ENCODE results near the gene SPG7. TPM values are rescaled to one million over a fixed set of nuclear protein-coding genes. Genes with fewer than 3 reads are reported as not detected.

Gene SPG7
- total RNA-seq, 6 experiments from 2014 or later, result 44.0 to 70.5 (median 57.0) TPM

DNA sequence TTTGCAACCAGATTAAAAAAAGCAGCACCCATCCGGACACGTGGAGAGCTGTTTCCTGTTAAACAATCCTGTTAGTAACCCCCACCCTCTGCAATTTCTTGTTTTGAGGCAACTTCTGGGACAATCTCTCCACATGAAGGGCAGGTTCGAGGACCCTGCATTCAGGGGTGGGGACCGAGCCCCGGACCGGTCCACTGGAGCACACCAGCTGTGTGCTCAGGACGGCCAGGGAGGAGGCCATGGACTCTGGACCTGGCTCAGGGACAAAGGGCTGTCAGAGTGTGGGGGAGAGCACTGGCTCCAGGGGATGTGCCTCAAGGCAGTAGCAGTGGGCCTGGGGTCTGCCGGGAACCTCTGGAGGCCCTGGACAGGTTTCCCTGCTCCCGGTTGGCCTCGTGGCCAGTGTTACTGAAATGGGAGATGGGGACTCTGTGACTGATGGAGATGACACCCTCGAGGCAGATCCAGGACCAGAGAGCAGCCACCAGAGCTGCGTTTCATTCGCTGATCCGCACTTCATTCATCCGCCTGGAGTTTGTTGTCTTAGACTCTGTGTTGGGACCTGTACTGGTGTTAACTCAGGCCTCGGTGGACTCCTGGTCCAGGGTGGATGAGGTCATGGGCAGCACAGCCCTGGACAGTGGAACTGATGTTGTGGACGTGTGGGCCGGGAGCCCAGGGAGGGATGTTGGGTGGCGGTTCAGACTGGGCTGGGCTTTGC is 64.4 kb downstream of the SPG7 start:
- H3K9me3 ChIP-seq, result no peaks in the 10 kb centered on the region
- DNase-seq (no peak), ATAC-seq (peak; percentile 42 to 64 (median 58))
- H3K27me3 ChIP-seq, result no peaks in the 10 kb centered on the region
- H3K4me1 ChIP-seq, result peaks cover 0 to 10% (median 0%) of the 10 kb centered on the region in 4 donors
- no peak overlapping the region for H3K27ac ChIP-seq
- intact Hi-C loops (cut with DNase I), result no loop called here
- H3K36me3 ChIP-seq, result no peaks in the 10 kb centered on the region
- TF ChIP-seq, protein P1, sequence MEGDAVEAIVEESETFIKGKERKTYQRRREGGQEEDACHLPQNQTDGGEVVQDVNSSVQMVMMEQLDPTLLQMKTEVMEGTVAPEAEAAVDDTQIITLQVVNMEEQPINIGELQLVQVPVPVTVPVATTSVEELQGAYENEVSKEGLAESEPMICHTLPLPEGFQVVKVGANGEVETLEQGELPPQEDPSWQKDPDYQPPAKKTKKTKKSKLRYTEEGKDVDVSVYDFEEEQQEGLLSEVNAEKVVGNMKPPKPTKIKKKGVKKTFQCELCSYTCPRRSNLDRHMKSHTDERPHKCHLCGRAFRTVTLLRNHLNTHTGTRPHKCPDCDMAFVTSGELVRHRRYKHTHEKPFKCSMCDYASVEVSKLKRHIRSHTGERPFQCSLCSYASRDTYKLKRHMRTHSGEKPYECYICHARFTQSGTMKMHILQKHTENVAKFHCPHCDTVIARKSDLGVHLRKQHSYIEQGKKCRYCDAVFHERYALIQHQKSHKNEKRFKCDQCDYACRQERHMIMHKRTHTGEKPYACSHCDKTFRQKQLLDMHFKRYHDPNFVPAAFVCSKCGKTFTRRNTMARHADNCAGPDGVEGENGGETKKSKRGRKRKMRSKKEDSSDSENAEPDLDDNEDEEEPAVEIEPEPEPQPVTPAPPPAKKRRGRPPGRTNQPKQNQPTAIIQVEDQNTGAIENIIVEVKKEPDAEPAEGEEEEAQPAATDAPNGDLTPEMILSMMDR (IDR thresholded peaks at IDR 0.05), result no peak
- TF ChIP-seq POLR2A (IDR thresholded peaks at IDR 0.05), result no peak
- 34% methylated on average over 7 of the region's 19 CpGs for WGBS (ENCODE audit: insufficient coverage, low coverage, low lambda C conversion rate, missing lambda C conversion rate)
- H3K4me3 ChIP-seq, result no peak overlapping the region

DNA sequence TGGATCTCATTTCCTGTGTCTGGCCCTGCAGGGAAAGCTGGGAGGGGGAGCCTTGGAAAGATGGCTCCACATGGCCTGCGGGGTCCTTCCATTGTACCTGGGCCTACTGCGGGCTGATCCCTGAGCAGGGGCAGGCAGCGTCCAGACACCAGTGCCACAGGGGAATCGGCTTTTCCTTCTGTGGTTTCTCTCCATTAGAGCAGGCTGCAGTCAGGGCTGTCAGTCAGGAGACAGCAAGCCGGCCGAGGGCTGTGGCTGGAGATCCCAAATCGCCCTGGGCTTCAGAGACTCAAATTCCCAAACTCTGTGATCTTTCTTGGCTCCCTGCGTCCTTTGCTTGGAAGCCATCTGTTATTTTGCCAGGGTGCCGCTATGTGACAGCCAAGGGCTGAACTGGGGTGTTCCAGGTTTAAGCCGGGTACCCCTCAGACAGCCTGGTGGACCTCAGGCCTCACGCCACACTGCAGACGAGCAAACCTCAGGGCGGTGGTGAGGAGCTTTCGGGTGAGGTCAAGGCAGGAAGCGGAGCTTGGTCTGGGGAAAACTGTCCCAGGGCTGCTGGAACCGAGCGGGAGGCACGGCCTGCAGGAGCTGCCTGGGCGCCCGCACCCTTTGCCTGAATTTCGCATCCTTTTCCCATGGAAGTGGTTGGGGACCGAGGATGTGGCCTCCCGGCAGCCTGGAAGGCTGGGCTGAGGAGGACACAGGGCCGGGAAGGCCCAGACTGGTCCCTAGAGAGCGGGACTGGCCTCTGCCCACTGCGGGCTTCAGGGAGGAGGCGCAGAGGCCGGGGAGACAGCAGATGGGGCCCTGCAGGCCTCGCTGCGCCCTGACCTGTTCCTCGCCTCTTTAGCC is 65.8 kb downstream of the SPG7 start:
- no peaks in the 10 kb centered on the region for H3K36me3 ChIP-seq
- intact Hi-C loops (cut with DNase I), result no loop called here

DNA sequence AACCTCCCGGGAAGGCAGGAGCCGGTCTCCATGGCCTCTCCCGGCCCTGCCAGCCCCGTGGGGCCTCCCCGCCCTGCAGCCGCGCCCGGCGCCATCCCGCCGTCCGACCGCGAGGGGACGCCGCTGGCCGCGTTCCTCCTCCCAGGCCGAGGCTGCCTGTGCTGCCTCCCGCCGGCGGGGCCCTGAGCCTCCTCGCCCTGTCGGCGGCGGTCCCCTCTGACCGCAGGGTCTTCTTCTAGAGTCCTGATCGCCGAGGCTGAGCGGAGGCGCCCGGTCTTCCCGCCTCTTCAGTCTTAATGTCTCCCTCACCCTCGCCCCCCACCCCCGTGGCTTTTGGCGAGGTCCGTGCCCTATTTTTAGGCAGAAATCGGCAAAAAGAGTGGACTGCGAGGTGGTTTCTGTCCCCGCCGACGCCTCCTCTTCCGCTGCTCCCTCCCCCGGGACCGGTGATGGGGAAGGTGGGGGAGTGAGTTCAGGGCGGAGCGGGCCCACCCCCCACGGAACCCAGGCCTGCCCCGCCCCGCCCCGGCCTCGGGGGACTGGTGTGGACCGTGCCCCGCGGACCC is 66.6 kb downstream of the SPG7 start:
- H3K4me1 ChIP-seq, result peaks cover 0 to 10% (median 0%) of the 10 kb centered on the region in 4 donors
- TF ChIP-seq POLR2A (IDR thresholded peaks at IDR 0.05), result no peak
- TF ChIP-seq, protein P1 (IDR thresholded peaks at IDR 0.05), result peak; percentile 32 to 51 (median 44)
- no peak overlapping the region for H3K4me3 ChIP-seq
- no peaks in the 10 kb centered on the region for H3K36me3 ChIP-seq
- H3K27ac ChIP-seq, result no peak overlapping the region
- WGBS (ENCODE audit: insufficient coverage, low coverage, low lambda C conversion rate, missing lambda C conversion rate), result 16% methylated on average over 36 of the region's 55 CpGs
- H3K9me3 ChIP-seq, result no peaks in the 10 kb centered on the region
- DNase-seq (peak in 1 of 3 donors; percentile 57), ATAC-seq (peak; percentile 42 to 66 (median 51))
- H3K27me3 ChIP-seq, result no peaks in the 10 kb centered on the region
- intact Hi-C loops (cut with DNase I), result no loop called here

More for the DNA sequence above, 65.8 kb downstream of the SPG7 start:
- H3K27me3 ChIP-seq, result no peaks in the 10 kb centered on the region
- peaks cover 0 to 10% (median 0%) of the 10 kb centered on the region in 4 donors for H3K4me1 ChIP-seq
- H3K4me3 ChIP-seq, result no peak overlapping the region
- ATAC-seq (no peak), DNase-seq (no peak)
- H3K27ac ChIP-seq, result no peak overlapping the region
- no peak for TF ChIP-seq POLR2A (IDR thresholded peaks at IDR 0.05)
- TF ChIP-seq, protein P1 (IDR thresholded peaks at IDR 0.05), result no peak
- 72% methylated on average over 6 of the region's 31 CpGs for WGBS (ENCODE audit: insufficient coverage, low coverage, low lambda C conversion rate, missing lambda C conversion rate)
- no peaks in the 10 kb centered on the region for H3K9me3 ChIP-seq

DNA sequence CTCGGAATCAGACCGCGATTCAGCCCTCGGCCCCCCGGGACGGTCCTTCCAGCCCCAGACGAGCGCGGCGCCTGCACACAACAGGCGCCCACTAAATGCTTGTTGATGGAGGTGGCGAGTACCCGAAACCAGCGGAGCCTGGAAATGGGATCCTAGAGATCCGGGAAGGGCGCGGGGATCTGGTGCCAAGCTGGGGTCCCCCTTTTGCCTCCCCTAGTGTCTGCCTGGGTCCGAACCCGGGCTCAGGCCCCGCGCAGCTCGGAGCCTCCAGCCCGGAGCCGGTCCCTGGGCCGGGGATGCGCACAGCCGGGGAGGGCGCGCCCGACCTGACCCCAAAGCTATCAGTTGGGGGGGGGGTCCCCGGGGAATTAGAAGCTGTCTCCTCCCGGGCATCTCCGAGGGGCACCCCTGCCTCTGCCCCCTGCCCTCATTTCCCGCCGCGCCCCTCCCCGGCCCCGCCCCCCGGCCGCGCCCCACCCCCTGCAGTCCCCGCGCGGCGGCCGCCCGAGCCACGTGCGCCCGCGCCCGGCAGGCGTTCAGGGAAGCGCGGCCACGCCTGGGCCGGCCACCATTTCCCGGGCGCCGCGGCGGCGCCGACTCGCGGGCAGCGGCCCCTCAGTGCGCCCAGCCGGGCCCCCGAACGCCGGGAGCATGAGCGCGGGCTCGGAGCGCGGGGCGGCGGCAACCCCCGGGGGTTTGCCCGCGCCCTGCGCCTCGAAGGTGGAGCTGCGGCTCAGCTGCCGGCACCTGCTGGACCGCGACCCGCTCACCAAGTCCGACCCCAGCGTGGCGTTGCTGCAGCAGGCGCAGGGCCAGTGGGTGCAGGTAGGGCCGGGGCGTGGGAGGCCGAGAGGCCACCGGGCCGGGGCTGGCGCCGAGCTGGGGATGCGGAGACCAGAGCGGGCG is 67.3 kb downstream of the SPG7 start, which contains the start of gene CPNE7:
Gene CPNE7, plus strand, starts transcription at position 512 of the 906 bp plus-strand sequence. Its CDS starts 140 bp downstream, at position 652.
- WGBS (ENCODE audit: insufficient coverage, low coverage, low lambda C conversion rate, missing lambda C conversion rate), result no CpG with 5 or more reads among the region's 103 CpGs
- H3K4me1 ChIP-seq, result peaks cover 0 to 10% (median 0%) of the 10 kb centered on the region in 4 donors
- no peak for TF ChIP-seq POLR2A (IDR thresholded peaks at IDR 0.05)
- TF ChIP-seq, protein P1 (IDR thresholded peaks at IDR 0.05), result no peak
- no peak for DNase-seq
- no peaks in the 10 kb centered on the region for H3K27me3 ChIP-seq
- H3K27ac ChIP-seq, result no peak within 1 kb of the TSS
- no peaks in the 10 kb centered on the region for H3K36me3 ChIP-seq
- no peak for ATAC-seq
- intact Hi-C loops (cut with DNase I), result no loop called here
- H3K9me3 ChIP-seq, result no peaks in the 10 kb centered on the region
- no peak within 1 kb of the TSS for H3K4me3 ChIP-seq

All from right lobe of liver (tissue), 6 donors.